Astrocyte of the cerebellum (primary cell): ENCODE measurements around the gene TMEM106C.

ENCODE experiments used
- DNase-seq: peaks from one replicate; pipeline ENCODE4 v3.0.0-alpha.2; 2011; ENCODE audit warnings: low read depth
- H3K4me3 ChIP-seq: 2 replicates; pipeline ENCODE4 v1.5.1; 2011; ENCODE audit warnings: mild to moderate bottlenecking, low read depth, low read length, moderate library complexity
- in situ Hi-C: cut with HindIII; loops from 2 replicates; pipeline ENCODE4 v1.10.0; 2017; ENCODE audit warnings: low sequenced_read_pairs
- TF ChIP-seq, protein P1 (sequence below): IDR thresholded peaks from 2 replicates; pipeline ENCODE4 v1.5.1; 2012; ENCODE audit warnings: low read length, low read depth, moderate library complexity, mild to moderate bottlenecking; ENCODE audit errors: missing control alignments

TMEM106C gene

GRCh38 chr12:47990351-47991105 lies 27.1 kb downstream of the TMEM106C start:
- TF ChIP-seq, protein P1, sequence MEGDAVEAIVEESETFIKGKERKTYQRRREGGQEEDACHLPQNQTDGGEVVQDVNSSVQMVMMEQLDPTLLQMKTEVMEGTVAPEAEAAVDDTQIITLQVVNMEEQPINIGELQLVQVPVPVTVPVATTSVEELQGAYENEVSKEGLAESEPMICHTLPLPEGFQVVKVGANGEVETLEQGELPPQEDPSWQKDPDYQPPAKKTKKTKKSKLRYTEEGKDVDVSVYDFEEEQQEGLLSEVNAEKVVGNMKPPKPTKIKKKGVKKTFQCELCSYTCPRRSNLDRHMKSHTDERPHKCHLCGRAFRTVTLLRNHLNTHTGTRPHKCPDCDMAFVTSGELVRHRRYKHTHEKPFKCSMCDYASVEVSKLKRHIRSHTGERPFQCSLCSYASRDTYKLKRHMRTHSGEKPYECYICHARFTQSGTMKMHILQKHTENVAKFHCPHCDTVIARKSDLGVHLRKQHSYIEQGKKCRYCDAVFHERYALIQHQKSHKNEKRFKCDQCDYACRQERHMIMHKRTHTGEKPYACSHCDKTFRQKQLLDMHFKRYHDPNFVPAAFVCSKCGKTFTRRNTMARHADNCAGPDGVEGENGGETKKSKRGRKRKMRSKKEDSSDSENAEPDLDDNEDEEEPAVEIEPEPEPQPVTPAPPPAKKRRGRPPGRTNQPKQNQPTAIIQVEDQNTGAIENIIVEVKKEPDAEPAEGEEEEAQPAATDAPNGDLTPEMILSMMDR: no peak
- no peak overlapping the region for H3K4me3 ChIP-seq
- in situ Hi-C loops: no loop called here
- no peak for DNase-seq

DNA sequence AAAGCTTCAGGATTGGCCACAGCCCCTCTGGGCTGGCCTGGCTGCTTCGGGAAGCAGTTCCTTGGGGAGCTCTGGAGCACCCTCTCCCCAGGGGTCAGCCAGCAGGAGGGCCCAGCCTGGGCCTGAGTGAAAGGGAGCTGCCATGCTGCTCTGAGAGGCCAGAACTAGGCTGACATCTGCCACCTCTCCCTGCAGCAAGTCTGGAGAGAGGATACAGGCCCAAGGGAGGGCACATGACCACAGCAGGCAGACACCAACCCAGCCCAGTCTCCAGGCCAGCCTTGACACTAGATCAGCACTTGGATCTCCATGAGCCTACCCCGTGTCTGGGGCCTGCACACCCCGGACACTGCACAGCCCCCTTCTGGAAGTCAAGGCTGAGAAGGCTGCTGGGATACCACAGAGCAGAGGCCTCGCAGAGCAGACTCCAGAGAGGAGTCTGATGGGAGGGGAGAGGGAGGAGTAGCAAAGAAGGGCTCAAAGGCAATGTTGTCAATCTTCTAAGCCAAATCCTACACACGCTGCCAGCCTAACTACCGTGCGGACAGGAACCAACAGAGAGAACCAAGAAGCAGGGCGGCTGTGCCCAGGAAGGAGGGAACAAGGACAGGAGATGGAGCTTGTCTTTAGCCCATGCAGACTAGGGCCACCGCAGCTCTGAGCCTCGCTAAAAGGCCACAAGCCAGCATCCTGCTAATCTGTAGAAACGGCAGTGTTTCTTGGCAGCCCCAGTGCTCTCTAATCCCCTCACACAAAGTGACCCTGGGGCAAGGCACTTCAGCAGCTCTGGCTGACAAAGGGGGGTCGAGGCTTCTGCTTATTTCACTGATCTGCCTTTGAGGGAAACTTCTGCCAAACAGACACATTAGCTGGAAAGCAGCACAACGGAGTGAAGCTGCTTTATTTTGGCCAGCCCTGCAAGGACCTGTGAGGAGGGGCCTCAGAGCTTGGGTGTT lies 28.0 kb downstream of the TMEM106C start:
- no peak for DNase-seq
- in situ Hi-C loops: no loop called here
- no peak overlapping the region for H3K4me3 ChIP-seq
- TF ChIP-seq, protein P1: no peak

DNA sequence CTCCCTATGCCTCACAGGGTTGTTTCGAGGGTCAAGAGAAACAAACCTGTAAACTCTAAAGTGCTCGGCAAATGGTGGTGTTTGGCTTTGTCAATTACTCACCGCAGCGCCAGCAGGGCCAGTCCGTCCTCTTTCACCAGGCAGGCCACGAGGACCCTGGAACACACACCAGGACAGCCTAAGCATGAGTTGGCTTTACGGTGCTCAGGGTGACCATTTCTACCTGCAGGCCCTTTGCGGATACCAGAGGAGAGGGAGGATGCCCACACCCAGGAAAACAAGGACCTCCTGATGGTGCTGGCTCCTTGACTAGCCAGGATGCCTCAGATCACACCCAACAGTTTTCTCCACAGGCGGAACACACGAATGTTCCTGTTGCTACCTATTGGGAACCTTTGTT lies 29.4 kb downstream of the TMEM106C start:
- TF ChIP-seq, protein P1: no peak
- no peak overlapping the region for H3K4me3 ChIP-seq
- DNase-seq: no peak
- in situ Hi-C loops: no loop called here

DNA sequence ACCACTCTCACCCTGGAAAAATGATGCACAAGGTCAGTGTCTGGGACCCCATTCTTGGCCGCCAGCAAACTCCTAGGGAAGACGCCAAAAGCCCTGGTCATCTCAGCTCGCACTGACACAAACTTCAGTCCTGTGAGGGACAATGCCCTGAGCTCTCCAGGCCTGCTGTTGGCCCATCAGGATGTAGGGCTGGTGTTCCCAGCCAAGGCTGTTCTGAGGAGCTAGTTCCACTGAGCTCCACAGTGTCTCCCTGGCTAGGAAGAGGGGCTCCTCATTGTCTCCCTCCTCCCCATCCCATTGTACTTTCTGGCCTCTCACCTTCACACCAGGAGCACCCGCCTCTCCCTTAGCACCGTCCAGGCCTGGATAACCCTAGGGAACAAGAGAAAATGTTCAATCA lies 30.1 kb downstream of the TMEM106C start:
- no peak for DNase-seq
- in situ Hi-C loops: no loop called here
- TF ChIP-seq, protein P1: no peak
- no peak overlapping the region for H3K4me3 ChIP-seq

GRCh38 chr12:47995981-47996401 lies 32.6 kb downstream of the TMEM106C start:
- in situ Hi-C loops: no loop called here
- no peak overlapping the region for H3K4me3 ChIP-seq
- DNase-seq: peak; percentile 80
- TF ChIP-seq, protein P1: no peak

DNA sequence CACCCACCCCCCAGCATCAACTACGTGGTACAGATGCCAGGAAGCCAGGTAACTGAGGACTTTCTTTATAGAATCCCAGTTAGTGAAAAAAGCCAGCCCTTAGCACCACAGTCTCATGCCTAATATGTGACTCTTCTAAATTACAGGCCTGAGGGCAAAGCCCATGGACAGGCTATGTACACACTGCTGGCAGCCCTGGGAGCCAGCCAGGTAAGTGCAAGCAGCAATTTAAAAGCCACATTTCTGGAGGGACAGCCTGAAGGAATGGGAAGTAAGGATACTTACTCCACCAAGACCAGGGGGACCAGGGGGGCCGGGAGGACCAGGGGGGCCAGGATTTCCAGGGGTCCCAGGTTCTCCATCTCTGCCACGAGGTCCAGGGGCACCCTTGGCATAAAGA lies 33.9 kb downstream of the TMEM106C start:
- in situ Hi-C loops: no loop called here
- TF ChIP-seq, protein P1: no peak
- no peak for DNase-seq
- H3K4me3 ChIP-seq: no peak overlapping the region
